IMR-90 (cell line): Measurements from ENCODE around the gene CPXM2. TPM values are rescaled to one million over a fixed set of nuclear protein-coding genes. Genes with fewer than 3 reads are reported as not detected.

Experiments used
- ATAC-seq: fragments of 200-7000 bp; cut with Tn5 transposase; 2 replicates; pipeline ENCODE4 v1.9.1; 2020; ENCODE audit warnings: low read depth, mild to moderate bottlenecking, moderate library complexity
- BruUV-seq: library from RNA; stranded (reverse); fragments of 400-500 nt; replicated peaks from 2 replicates; lab custom pipeline; 2021; lab: Mats Ljungman, UMichigan
- CTCF ChIA-PET: fragments of 300-600 bp; formaldehyde crosslinking; extraction: SDS; loops from one replicate; lab custom pipeline; 2021; ENCODE audit warnings: antibody characterized with exemption; lab: Yijun Ruan, JAX
- POLR2A ChIA-PET: fragments of 300-600 bp; sonication (Branson Sonifier 250); formaldehyde crosslinking; loops from one replicate; lab custom pipeline; 2022; ENCODE audit warnings: antibody characterized with exemption; ENCODE audit not compliant: unreplicated experiment; lab: Charles Lee
- DNase-seq: peaks from one replicate; pipeline ENCODE4 v3.0.0; 2013
- H2AFZ ChIP-seq: replicated peaks from 2 replicates; pipeline ENCODE3; 2013; ENCODE audit warnings: low read length, mild to moderate bottlenecking; ENCODE audit not compliant: poor library complexity
- H2AK5ac ChIP-seq: 2 replicates; pipeline ENCODE4 v1.6.1; 2013; ENCODE audit warnings: low read depth, low read length, inconsistent platforms
- H2AK9ac ChIP-seq: replicated peaks from 2 replicates; pipeline ENCODE3; 2013; ENCODE audit warnings: mild to moderate bottlenecking, low read depth, low read length, moderate library complexity; ENCODE audit not compliant: poor library complexity
- H2BK120ac ChIP-seq: 2 replicates; pipeline ENCODE4 v1.6.1; 2013; ENCODE audit warnings: low read depth, low read length, inconsistent platforms
- H2BK15ac ChIP-seq: 3 replicates; pipeline ENCODE4 v1.6.1; 2013; ENCODE audit warnings: low read depth, low read length, inconsistent platforms
- H2BK20ac ChIP-seq: 2 replicates; pipeline ENCODE4 v1.6.1; 2013; ENCODE audit warnings: low read depth, mild to moderate bottlenecking, inconsistent platforms, low read length, moderate library complexity
- H2BK5ac ChIP-seq: 2 replicates; pipeline ENCODE4 v1.6.1; 2013; ENCODE audit warnings: mild to moderate bottlenecking, low read depth, low read length, inconsistent platforms; ENCODE audit not compliant: poor library complexity, severe bottlenecking
- H3K14ac ChIP-seq: replicated peaks from 2 replicates; pipeline ENCODE4 v1.6.1; 2013; ENCODE audit warnings: low read depth, low read length, inconsistent platforms
- H3K18ac ChIP-seq: 2 replicates; pipeline ENCODE4 v1.6.1; 2013; ENCODE audit warnings: low read depth, low read length, control low read depth
- H3K23ac ChIP-seq: 2 replicates; pipeline ENCODE4 v1.6.1; 2013; ENCODE audit warnings: low read depth, low read length, inconsistent platforms
- H3K27ac ChIP-seq: 2 replicates; pipeline ENCODE4 v1.5.1; 2013; ENCODE audit warnings: mild to moderate bottlenecking, control low read depth, low read length; ENCODE audit not compliant: insufficient read depth
- H3K27me3 ChIP-seq: 2 replicates; pipeline ENCODE4 v1.6.1; 2013; ENCODE audit warnings: low read length; ENCODE audit not compliant: control insufficient read depth, insufficient read depth
- H3K36me3 ChIP-seq: 2 replicates; pipeline ENCODE4 v1.6.1; 2013; ENCODE audit warnings: low read length, mixed read lengths; ENCODE audit not compliant: control insufficient read depth, insufficient read depth
- H3K4ac ChIP-seq: 2 replicates; pipeline ENCODE4 v1.6.1; 2013; ENCODE audit warnings: low read depth, low read length, inconsistent platforms
- H3K4me1 ChIP-seq: 2 replicates; pipeline ENCODE4 v1.6.1; 2013; ENCODE audit warnings: low read length, mixed read lengths; ENCODE audit not compliant: control insufficient read depth, insufficient read depth
- H3K4me2 ChIP-seq: 2 replicates; pipeline ENCODE4 v1.6.1; 2013; ENCODE audit warnings: low read depth, mild to moderate bottlenecking, control low read depth, low read length, moderate library complexity
- H3K4me3 ChIP-seq: 2 replicates; pipeline ENCODE4 v1.5.1; 2013; ENCODE audit warnings: low read depth, mild to moderate bottlenecking, control low read depth, low read length, moderate library complexity; ENCODE audit not compliant: insufficient read depth
- H3K56ac ChIP-seq: 2 replicates; pipeline ENCODE4 v1.6.1; 2013; ENCODE audit warnings: low read length, inconsistent platforms; ENCODE audit not compliant: insufficient read depth; ENCODE audit errors: extremely low read depth
- H3K79me1 ChIP-seq, 2 experiments: 2 replicates each; pipeline ENCODE4 v1.6.1; 2013; ENCODE audit warnings: low read length in 2 of 2, inconsistent platforms in 1 of 2, low read depth in 1 of 2
- H3K9ac ChIP-seq: 2 replicates; pipeline ENCODE4 v1.6.1; 2013; ENCODE audit warnings: low read depth, low read length, control low read depth
- H3K9me1 ChIP-seq: 2 replicates; pipeline ENCODE4 v1.6.1; 2013; ENCODE audit warnings: low read length, inconsistent platforms; ENCODE audit not compliant: insufficient read depth
- H3K9me3 ChIP-seq: 2 replicates; pipeline ENCODE4 v1.6.1; 2013; ENCODE audit warnings: low read length; ENCODE audit not compliant: control insufficient read depth, insufficient read depth
- H4K20me1 ChIP-seq: 2 replicates; pipeline ENCODE4 v1.6.1; 2013; ENCODE audit warnings: low read length, inconsistent platforms; ENCODE audit not compliant: insufficient read depth
- H4K5ac ChIP-seq: 2 replicates; pipeline ENCODE4 v1.6.1; 2013; ENCODE audit warnings: mild to moderate bottlenecking, low read depth, low read length, control low read depth
- H4K8ac ChIP-seq, 2 experiments: 2 replicates each; pipeline ENCODE4 v1.6.1; 2013; ENCODE audit warnings: low read depth in 2 of 2, low read length in 2 of 2, control low read depth in 1 of 2, inconsistent platforms in 1 of 2
- H4K91ac ChIP-seq: 2 replicates; pipeline ENCODE4 v1.6.1; 2013; ENCODE audit warnings: low read depth, low read length, inconsistent platforms; ENCODE audit not compliant: insufficient read depth
- BHLHE40 ChIP-seq: fragments of 150-350 bp; IDR thresholded peaks from 2 replicates; pipeline ENCODE4 v1.6.1; 2016; ENCODE audit warnings: mild to moderate bottlenecking, low read depth, low read length
- CHD1 ChIP-seq: IDR thresholded peaks from 2 replicates; pipeline ENCODE4 v1.6.1; 2012; ENCODE audit warnings: low read depth, low read length, improper control_type of control experiment
- CTCF ChIP-seq: conservative IDR thresholded peaks from 2 replicates; pipeline ENCODE4 v1.5.1; 2012; ENCODE audit warnings: mild to moderate bottlenecking, low read depth, low read length, improper control_type of control experiment
- ELK1 ChIP-seq: fragments of 150-350 bp; IDR thresholded peaks from 2 replicates; pipeline ENCODE4 v1.6.1; 2016; ENCODE audit warnings: low read depth, mild to moderate bottlenecking, low read length, moderate library complexity, borderline replicate concordance
- MAFK ChIP-seq: IDR thresholded peaks from 2 replicates; pipeline ENCODE4 v1.6.1; 2012; ENCODE audit warnings: low read depth, low read length, improper control_type of control experiment
- MAZ ChIP-seq: IDR thresholded peaks from 2 replicates; pipeline ENCODE4 v1.6.1; 2012; ENCODE audit warnings: low read depth, mild to moderate bottlenecking, low read length, improper control_type of control experiment, moderate library complexity, borderline replicate concordance
- MXI1 ChIP-seq: IDR thresholded peaks from 2 replicates; pipeline ENCODE4 v1.6.1; 2012; ENCODE audit warnings: low read depth, mild to moderate bottlenecking, low read length, moderate library complexity, borderline replicate concordance
- NFE2L2 ChIP-seq: fragments of 150-350 bp; IDR thresholded peaks from 2 replicates; pipeline ENCODE4 v1.6.1; 2016; ENCODE audit warnings: low read depth, mild to moderate bottlenecking, low read length
- POLR2A ChIP-seq: IDR thresholded peaks from 2 replicates; pipeline ENCODE4 v1.6.1; 2012; ENCODE audit warnings: mild to moderate bottlenecking, low read depth, low read length
- RAD21 ChIP-seq: IDR thresholded peaks from 2 replicates; pipeline ENCODE4 v1.6.1; 2012; ENCODE audit warnings: low read length, improper control_type of control experiment
- RFX5 ChIP-seq: IDR thresholded peaks from 2 replicates; pipeline ENCODE4 v1.8.0; 2012; ENCODE audit warnings: low read depth, mild to moderate bottlenecking, low read length, moderate library complexity
- SMC3 ChIP-seq: fragments of 150-350 bp; IDR thresholded peaks from 2 replicates; pipeline ENCODE4 v1.6.1; 2016; ENCODE audit warnings: low read depth, mild to moderate bottlenecking, antibody characterized with exemption, low read length, moderate library complexity
- WGBS, 2 experiments: methylation state at CpG; one replicate each; pipeline versions ENCODE4 v1.1.5 to v1.1.7; 2013; ENCODE audit warnings: missing lambda C conversion rate in 2 of 2; ENCODE audit not compliant: insufficient read length in 1 of 2; ENCODE audit errors: extremely low coverage in 2 of 2; 5-methylcytosine and 5-hydroxymethylcytosine counted together
- dilution Hi-C: fragments of 300-500 bp; cut with HindIII; formaldehyde crosslinking; loops from one replicate; pipeline ENCODE4 v1.14.3; 2018; ENCODE audit warnings: low sequenced_read_pairs; ENCODE audit not compliant: unreplicated experiment
- in situ Hi-C: fragments of 300-500 bp; cut with MboI; formaldehyde crosslinking; loops from 3 replicates; pipeline ENCODE4 v1.14.3; 2019; ENCODE audit warnings: low sequenced_read_pairs, inconsistent platforms, mixed read lengths
- intact Hi-C: fragments of 100-400 bp; cut with micrococcal nuclease; formaldehyde crosslinking; loops from 2 replicates; pipeline ENCODE4 v1.10.0; 2022
- polyA plus RNA-seq, 3 experiments: library from polyadenylated mRNA; depleted of rRNA; stranded (reverse); fragments of >200 nt; gene quantifications; 2 replicates each; pipeline ENCODE4 v1.2.3, GENCODE V29; 2012; ENCODE audit warnings: low replicate concordance in 1 of 3
- total RNA-seq: library from RNA; depleted of rRNA; stranded (reverse); fragments of >200 nt; gene quantifications from 2 replicates; pipeline ENCODE4 v1.2.3, GENCODE V29; 2012

The CPXM2 gene
- total and polyA plus RNA-seq, 2 of the 4 experiments (the other 2 are of a cell fraction) = not detected

- no peaks in the 10 kb centered on the region for H3K79me1 ChIP-seq
- in situ Hi-C loops = no loop called here
- no peak for TF ChIP-seq POLR2A
- TF ChIP-seq RFX5 = no peak
- TF ChIP-seq MAFK = no peak
- TF ChIP-seq NFE2L2 = no peak
- no peak for TF ChIP-seq RAD21
- no peak for TF ChIP-seq ELK1
- TF ChIP-seq CTCF = no peak
- no peak for TF ChIP-seq CHD1
- no peak for TF ChIP-seq MAZ
- TF ChIP-seq BHLHE40 = no peak
- TF ChIP-seq MXI1 = no peak
- no peak for TF ChIP-seq SMC3
- H3K4me3 ChIP-seq = no peak overlapping the region
- H4K8ac ChIP-seq = no peak overlapping the region
- H3K36me3 ChIP-seq = no peaks in the 10 kb centered on the region
- no peaks in the 10 kb centered on the region for H3K27me3 ChIP-seq
- H3K4ac ChIP-seq = no peak overlapping the region
- H3K4me2 ChIP-seq = no peak overlapping the region
- no peak overlapping the region for H4K5ac ChIP-seq
- ChIA-PET POLR2A (no interaction called here), CTCF (no interaction called here)
- no peak overlapping the region for H2AFZ ChIP-seq
- no peak overlapping the region for H3K56ac ChIP-seq
- ATAC-seq (no peak), DNase-seq (no peak)
- H2BK15ac ChIP-seq = no peak overlapping the region
- BruUV-seq = no TSS peak
- no peak overlapping the region for H2BK20ac ChIP-seq
- H2AK9ac ChIP-seq = no peak overlapping the region
- WGBS, 2 experiments = no CpG with 5 or more reads among the region's 10 CpGs
- no peak overlapping the region for H3K14ac ChIP-seq
- no peaks in the 10 kb centered on the region for H3K9me1 ChIP-seq
- no peaks in the 10 kb centered on the region for H3K4me1 ChIP-seq
- H3K9me3 ChIP-seq = peaks cover 31% of the 10 kb centered on the region
- H2AK5ac ChIP-seq = no peak overlapping the region
- H2BK120ac ChIP-seq = no peak overlapping the region
- dilution Hi-C loops = no loop called here
- intact Hi-C loops = no loop called here
- H3K18ac ChIP-seq = no peak overlapping the region
- H3K23ac ChIP-seq = no peak overlapping the region
- H3K27ac ChIP-seq = no peak overlapping the region
- H4K20me1 ChIP-seq = no peaks in the 10 kb centered on the region
- H4K91ac ChIP-seq = no peak overlapping the region
- H2BK5ac ChIP-seq = no peak overlapping the region
- H3K9ac ChIP-seq = no peak overlapping the region
Measured at GRCh38 chr10:123882681-123883445, 8.7 kb downstream of the CPXM2 start.
